CD4-positive, alpha-beta T cell (primary cell): ENCODE results near the gene PTGER3. TPM values are rescaled to one million over a fixed set of nuclear protein-coding genes. Genes with fewer than 3 reads are reported as not detected.

Experiments used
- ATAC-seq: fragments of 200-7000 bp; cut with Tn5 transposase; one replicate; pipeline ENCODE4 v1.10.0; 2022; ENCODE audit warnings: mild to moderate bottlenecking; ENCODE audit not compliant: poor library complexity
- CTCF ChIA-PET: fragments of 350-600 bp; sonication (Branson Sonifier 250); formaldehyde crosslinking; loops from one replicate; lab custom pipeline; 2021; ENCODE audit warnings: antibody characterized with exemption, inconsistent platforms; lab: Charles Lee
- POLR2A ChIA-PET: fragments of 350-600 bp; sonication (Branson Sonifier 250); formaldehyde crosslinking; loops from one replicate; lab custom pipeline; 2021; ENCODE audit warnings: antibody characterized with exemption, inconsistent platforms; lab: Charles Lee
- DNase-seq, 14 experiments: peaks; one replicate each; pipeline ENCODE4 v3.0.0-alpha.2; 2013 to 2020; ENCODE audit warnings: mixed read lengths in 2 of 14
- H3K27ac ChIP-seq, 2 donors: one replicate each; pipeline versions ENCODE4 v1.5.1 to v1.7.0; 2013; ENCODE audit warnings: low read length in 2 of 2, low read depth in 1 of 2, mild to moderate bottlenecking in 1 of 2
- H3K27me3 ChIP-seq, 2 experiments: 1 replicate in 1 of 2; 2 replicates in 1 of 2; pipeline versions ENCODE4 v1.6.1 to v1.7.0; 2013; ENCODE audit warnings: low read length in 2 of 2, control low read depth in 1 of 2, mild to moderate bottlenecking in 1 of 2, moderate library complexity in 1 of 2; ENCODE audit not compliant: insufficient read depth in 2 of 2, control insufficient read depth in 1 of 2
- H3K36me3 ChIP-seq: one replicate; pipeline ENCODE4 v1.6.1; 2013; ENCODE audit warnings: low read length, control low read depth; ENCODE audit not compliant: insufficient read depth
- H3K4me1 ChIP-seq: one replicate; pipeline ENCODE4 v1.6.1; 2013; ENCODE audit warnings: low read length, control low read depth; ENCODE audit not compliant: insufficient read depth
- H3K4me3 ChIP-seq: one replicate; pipeline ENCODE4 v1.5.1; 2013; ENCODE audit warnings: mild to moderate bottlenecking, low read length, moderate library complexity
- H3K9me3 ChIP-seq, 2 experiments: 1 replicate in 1 of 2; 2 replicates in 1 of 2; pipeline versions ENCODE4 v1.6.1 to v1.7.0; 2013; ENCODE audit warnings: low read length in 2 of 2, mild to moderate bottlenecking in 2 of 2, control low read depth in 1 of 2, moderate library complexity in 1 of 2; ENCODE audit not compliant: control insufficient read depth in 1 of 2, insufficient read depth in 1 of 2
- H3K27ac Mint-ChIP-seq: one replicate; pipeline ENCODE4 v1.8.0; 2020; ENCODE audit warnings: mixed read lengths
- H3K27me3 Mint-ChIP-seq: one replicate; pipeline ENCODE4 v1.8.0; 2021; ENCODE audit warnings: mixed read lengths
- H3K36me3 Mint-ChIP-seq: one replicate; pipeline ENCODE4 v1.8.0; 2021; ENCODE audit warnings: low read depth, mixed read lengths
- H3K4me1 Mint-ChIP-seq: one replicate; pipeline ENCODE4 v1.8.0; 2021; ENCODE audit warnings: low read depth, mixed read lengths
- H3K4me3 Mint-ChIP-seq: one replicate; pipeline ENCODE4 v1.8.0; 2020; ENCODE audit warnings: mild to moderate bottlenecking, mixed read lengths
- H3K9me3 Mint-ChIP-seq: one replicate; pipeline ENCODE4 v1.8.0; 2020; ENCODE audit warnings: mixed read lengths
- intact Hi-C, 2 experiments: fragments of 100-400 bp; cut with DNase I in 1 of 2; cut with micrococcal nuclease in 1 of 2; formaldehyde crosslinking; loops; one replicate each; pipeline versions ENCODE4 v1.15.1 to v1.9.0; 2023 to 2025; cut with DNase I, micrococcal nuclease
- total RNA-seq, 174 experiments: library from RNA in 2 of 174; stranded (reverse) in 2 of 174; gene quantifications; one replicate each; pipeline ENCODE4 v1.2.3 and lab custom pipeline; 2021 to 2026
- TF ChIP-seq, protein P1 (sequence below): fragments of 200-600 bp; IDR thresholded peaks from one replicate; pipeline ENCODE4 v1.8.0; 2022; ENCODE audit warnings: antibody characterized with exemption, mild to moderate bottlenecking

Gene PTGER3
- total RNA-seq, 2 experiments from 2014 or later, result not detected

DNA sequence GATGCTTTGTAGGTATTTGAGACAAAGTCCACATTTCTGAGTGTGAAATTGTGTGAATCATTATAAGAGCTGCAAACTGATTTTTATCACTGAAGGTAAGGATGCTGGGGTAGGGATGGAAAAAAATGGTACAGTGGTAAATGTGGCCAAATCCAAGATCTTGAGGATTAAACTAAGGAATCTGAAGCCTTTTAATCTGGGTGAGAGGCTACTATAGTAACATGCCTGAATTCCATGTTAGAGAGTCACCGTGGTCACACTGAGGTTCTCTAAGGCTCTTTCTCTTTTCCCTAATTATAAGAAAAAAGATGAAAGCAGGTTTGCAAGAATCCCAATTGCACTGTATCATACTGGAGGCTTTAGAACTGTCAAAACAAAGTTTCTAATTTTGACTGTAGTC lies 17.6 kb downstream of the PTGER3 start:
- no peaks in the 10 kb centered on the region for H3K36me3 Mint-ChIP-seq
- no peaks in the 10 kb centered on the region for H3K36me3 ChIP-seq
- no peaks in the 10 kb centered on the region for H3K4me1 ChIP-seq
- peaks cover 28% of the 10 kb centered on the region for H3K27me3 Mint-ChIP-seq
- no peak overlapping the region for H3K4me3 Mint-ChIP-seq
- no peaks in the 10 kb centered on the region for H3K9me3 Mint-ChIP-seq
- no peaks in the 10 kb centered on the region for H3K9me3 ChIP-seq
- ChIA-PET POLR2A (no interaction called here), CTCF (no interaction called here)
- intact Hi-C loops, result no loop called here
- no peaks in the 10 kb centered on the region for H3K4me1 Mint-ChIP-seq
- H3K27ac ChIP-seq, result no peak overlapping the region
- H3K27ac Mint-ChIP-seq, result no peak overlapping the region
- no peak for DNase-seq
- peaks cover 0 to 5% of the 10 kb centered on the region in 2 experiments for H3K27me3 ChIP-seq
- no peak overlapping the region for H3K4me3 ChIP-seq
- ATAC-seq, result no peak
- TF ChIP-seq, protein P1, sequence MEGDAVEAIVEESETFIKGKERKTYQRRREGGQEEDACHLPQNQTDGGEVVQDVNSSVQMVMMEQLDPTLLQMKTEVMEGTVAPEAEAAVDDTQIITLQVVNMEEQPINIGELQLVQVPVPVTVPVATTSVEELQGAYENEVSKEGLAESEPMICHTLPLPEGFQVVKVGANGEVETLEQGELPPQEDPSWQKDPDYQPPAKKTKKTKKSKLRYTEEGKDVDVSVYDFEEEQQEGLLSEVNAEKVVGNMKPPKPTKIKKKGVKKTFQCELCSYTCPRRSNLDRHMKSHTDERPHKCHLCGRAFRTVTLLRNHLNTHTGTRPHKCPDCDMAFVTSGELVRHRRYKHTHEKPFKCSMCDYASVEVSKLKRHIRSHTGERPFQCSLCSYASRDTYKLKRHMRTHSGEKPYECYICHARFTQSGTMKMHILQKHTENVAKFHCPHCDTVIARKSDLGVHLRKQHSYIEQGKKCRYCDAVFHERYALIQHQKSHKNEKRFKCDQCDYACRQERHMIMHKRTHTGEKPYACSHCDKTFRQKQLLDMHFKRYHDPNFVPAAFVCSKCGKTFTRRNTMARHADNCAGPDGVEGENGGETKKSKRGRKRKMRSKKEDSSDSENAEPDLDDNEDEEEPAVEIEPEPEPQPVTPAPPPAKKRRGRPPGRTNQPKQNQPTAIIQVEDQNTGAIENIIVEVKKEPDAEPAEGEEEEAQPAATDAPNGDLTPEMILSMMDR, result no peak

DNA sequence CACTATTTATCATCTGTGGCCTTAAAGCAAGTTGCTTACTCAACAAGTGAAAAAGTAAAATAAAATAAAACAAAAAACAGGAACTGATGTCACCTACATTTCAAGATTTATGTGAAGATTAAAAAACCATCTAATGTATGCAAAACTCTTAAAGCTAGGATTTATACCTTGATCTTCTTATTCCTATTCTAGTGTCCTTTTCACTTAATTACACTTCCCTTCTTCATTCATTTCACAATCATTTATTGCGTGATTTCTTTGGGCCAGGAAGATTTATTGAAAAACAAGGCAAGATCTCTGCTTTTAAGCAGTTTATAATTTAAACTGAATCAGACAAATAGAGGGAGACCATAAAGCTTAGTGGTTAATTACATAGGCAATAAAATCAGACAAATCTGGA lies 18.6 kb downstream of the PTGER3 start:
- no peaks in the 10 kb centered on the region for H3K9me3 ChIP-seq

DNA sequence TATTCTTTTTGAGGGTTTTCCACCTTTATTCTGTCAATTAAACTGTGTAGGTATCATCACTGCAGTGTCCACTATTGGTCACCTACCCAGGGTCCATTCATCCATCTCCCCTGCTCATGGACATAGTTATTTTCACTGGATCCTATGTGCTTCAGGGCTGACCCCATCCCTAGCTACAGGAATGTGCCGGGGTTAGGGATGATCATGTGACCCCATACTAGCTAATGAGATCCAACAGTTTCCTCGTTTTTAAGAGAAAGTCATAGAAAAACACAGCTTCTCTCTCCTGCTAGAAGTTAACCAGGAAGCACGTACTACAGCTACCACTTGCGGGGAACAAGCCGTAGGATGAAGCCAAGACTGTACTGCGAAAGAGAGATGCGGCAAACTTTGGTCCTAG lies 19.6 kb downstream of the PTGER3 start:
- Histone ChIP-seq H3K27ac (no peak overlapping the region), H3K4me3 (no peak overlapping the region), H3K9me3 (no peaks in the 10 kb centered on the region), H3K4me1 (no peaks in the 10 kb centered on the region), H3K27me3 (peaks cover 0 to 5% of the 10 kb centered on the region in 2 experiments), H3K36me3 (no peaks in the 10 kb centered on the region)
- Mint-ChIP-seq H3K36me3 (no peaks in the 10 kb centered on the region), H3K9me3 (no peaks in the 10 kb centered on the region), H3K27ac (no peak overlapping the region), H3K4me3 (no peak overlapping the region), H3K27me3 (peaks cover 23% of the 10 kb centered on the region), H3K4me1 (no peaks in the 10 kb centered on the region)
- POLR2A ChIA-PET, result no interaction called here
- CTCF ChIA-PET, result no interaction called here
- DNase-seq, result no peak
- no peak for ATAC-seq
- TF ChIP-seq, protein P1, result no peak
- intact Hi-C loops, result no loop called here

More for the DNA sequence above, 18.6 kb downstream of the PTGER3 start:
- intact Hi-C loops, result no loop called here
- H3K4me3 ChIP-seq, result no peak overlapping the region
- Mint-ChIP-seq H3K9me3 (no peaks in the 10 kb centered on the region), H3K27me3 (peaks cover 28% of the 10 kb centered on the region), H3K27ac (no peak overlapping the region), H3K4me1 (no peaks in the 10 kb centered on the region), H3K36me3 (no peaks in the 10 kb centered on the region), H3K4me3 (no peak overlapping the region)
- ATAC-seq (no peak), DNase-seq (no peak)
- CTCF ChIA-PET, result no interaction called here
- peaks cover 0 to 5% of the 10 kb centered on the region in 2 experiments for H3K27me3 ChIP-seq
- no peaks in the 10 kb centered on the region for H3K4me1 ChIP-seq
- TF ChIP-seq, protein P1, result no peak
- no peaks in the 10 kb centered on the region for H3K36me3 ChIP-seq
- no peak overlapping the region for H3K27ac ChIP-seq
- POLR2A ChIA-PET, result no interaction called here
